A549 (cell line): Measurements from ENCODE around the gene FBN2. TPM values are rescaled to one million over a fixed set of nuclear protein-coding genes. Genes with fewer than 3 reads are reported as not detected.
A peak's percentile ranks its signal among the peaks of the same experiment; 100 is the strongest.

ENCODE experiments used
- ATAC-seq, 2 experiments: fragments of 200-7000 bp in 1 of 2; fragments of >200 bp in 1 of 2; cut with Nextera tagmentation in 1 of 2; cut with Tn5 transposase in 1 of 2; 3 replicates each; pipeline versions ENCODE4 v1.8.0 to v1.9.1; 2018 to 2020; ENCODE audit warnings: mild to moderate bottlenecking in 1 of 2, moderate library complexity in 1 of 2
- CTCF ChIA-PET: fragments of 300-600 bp; sonication (Branson Sonifier 250); formaldehyde crosslinking; extraction: SDS; loops from one replicate; lab custom pipeline; 2021; ENCODE audit warnings: antibody characterized with exemption, inconsistent platforms; lab: Yijun Ruan, JAX
- POLR2A ChIA-PET: fragments of 350-600 bp; formaldehyde crosslinking; extraction: SDS; loops from one replicate; lab custom pipeline; 2021; ENCODE audit warnings: antibody characterized with exemption, inconsistent platforms; lab: Yijun Ruan, JAX
- DNase-seq, 2 experiments: peaks; one replicate each; pipeline versions ENCODE4 v3.0.0 to v3.0.0-alpha.2; 2011 to 2016; ENCODE audit warnings: low read depth in 1 of 2, low spot score in 1 of 2
- FAIRE-seq: peaks from 2 replicates; lab custom pipeline; 2011; peaks lifted over from hg19 to GRCh38; lab: Jason Lieb, UNC
- H3K27ac ChIP-seq, 2 experiments: fragments of >200 bp; sonication (Bioruptor Twin); formaldehyde crosslinking; 3 replicates each; pipeline ENCODE4 v1.5.1; 2016 to 2017
- H3K4me1 ChIP-seq: fragments of >200 bp; sonication (Bioruptor Twin); formaldehyde crosslinking; 3 replicates; pipeline ENCODE4 v1.6.1; 2016
- H3K4me2 ChIP-seq: fragments of >200 bp; sonication (Bioruptor Twin); formaldehyde crosslinking; 3 replicates; pipeline ENCODE4 v1.6.1; 2016
- H3K4me3 ChIP-seq: fragments of >200 bp; sonication (Bioruptor Twin); formaldehyde crosslinking; 3 replicates; pipeline ENCODE4 v1.5.1; 2016
- H3K9me3 ChIP-seq: fragments of >200 bp; sonication (Bioruptor Twin); formaldehyde crosslinking; 3 replicates; pipeline ENCODE4 v1.6.1; 2016
- ATOH8 ChIP-seq: fragments of 250-450 bp; sonication (Bioruptor Pico); IDR thresholded peaks from 2 replicates; pipeline ENCODE4 v1.5.0; 2020; ENCODE audit warnings: low read depth, mild to moderate bottlenecking, moderate library complexity
- E2F6 ChIP-seq: IDR thresholded peaks from 2 replicates; pipeline ENCODE4 v1.6.1; 2012; ENCODE audit warnings: low read depth, borderline replicate concordance
- EHMT2 ChIP-seq: fragments of 200-600 bp; sonication (generic); IDR thresholded peaks from 2 replicates; pipeline ENCODE4 v1.6.1; 2016; ENCODE audit warnings: antibody characterized with exemption, low read depth, mild to moderate bottlenecking, moderate library complexity
- ESRRA ChIP-seq: fragments of 150-350 bp; IDR thresholded peaks from 2 replicates; pipeline ENCODE4 v1.6.1; 2014; ENCODE audit warnings: mild to moderate bottlenecking, low read length, borderline replicate concordance
- HOXA7 ChIP-seq: fragments of 250-450 bp; sonication (Bioruptor Pico); IDR thresholded peaks from 2 replicates; pipeline ENCODE4 v1.5.0; 2020; ENCODE audit warnings: mild to moderate bottlenecking, moderate library complexity
- JUN ChIP-seq, 2 experiments: fragments of >200 bp; sonication (Bioruptor Twin); formaldehyde crosslinking; IDR thresholded peaks; 2 replicates in 1 of 2; 3 replicates in 1 of 2; pipeline ENCODE4 v1.6.1; 2016 to 2017
- JUNB ChIP-seq: fragments of >200 bp; sonication (Bioruptor Twin); formaldehyde crosslinking; IDR thresholded peaks from 2 replicates; pipeline ENCODE4 v1.6.1; 2016
- MAFK ChIP-seq: fragments of 450-650 bp; IDR thresholded peaks from 2 replicates; pipeline ENCODE4 v1.6.1; 2014; ENCODE audit not compliant: partially characterized antibody
- NPAS2 ChIP-seq: fragments of 250-450 bp; sonication (Bioruptor Pico); IDR thresholded peaks from 2 replicates; pipeline ENCODE4 v1.8.0; 2022; ENCODE audit warnings: mild to moderate bottlenecking, moderate library complexity, borderline replicate concordance
- NR3C1 ChIP-seq: fragments of >200 bp; sonication (Bioruptor Twin); formaldehyde crosslinking; IDR thresholded peaks from 3 replicates; pipeline ENCODE4 v1.6.1; 2017
- PHF8 ChIP-seq: fragments of 200-600 bp; sonication (generic); IDR thresholded peaks from 2 replicates; pipeline ENCODE4 v1.6.1; 2016; ENCODE audit warnings: low read depth, mild to moderate bottlenecking, antibody characterized with exemption, moderate library complexity, borderline replicate concordance
- POLR2AphosphoS2 ChIP-seq: conservative IDR thresholded peaks from 2 replicates; pipeline ENCODE4 v1.6.1; 2012; ENCODE audit warnings: low read length, improper control_type of control experiment, inconsistent platforms
- RARB ChIP-seq: fragments of 250-450 bp; sonication (Bioruptor Pico); IDR thresholded peaks from 2 replicates; pipeline ENCODE4 v1.8.0; 2021; ENCODE audit warnings: mild to moderate bottlenecking, moderate library complexity
- USF2 ChIP-seq: fragments of 450-650 bp; IDR thresholded peaks from 2 replicates; pipeline ENCODE4 v1.6.1; 2014; ENCODE audit warnings: antibody characterized with exemption
- WGBS: methylation state at CpG from one replicate; pipeline ENCODE4 v1.1.6; 2017; ENCODE audit errors: missing lambda C conversion rate; 5-methylcytosine and 5-hydroxymethylcytosine counted together
- polyA plus RNA-seq, 4 experiments: library from polyadenylated mRNA; depleted of rRNA in 3 of 4; stranded (reverse); fragments of >200 nt; fragmentation: RNase III in 1 of 4; extraction: RNeasy Plus Mini Kit Qiagen cat#74134 plus additional on column Dnase treatment in 1 of 4; gene quantifications; 2 replicates in 3 of 4; 3 replicates in 1 of 4; pipeline ENCODE4 v1.2.3, GENCODE V29; 2011 to 2017
- TF ChIP-seq, protein P1 (sequence below): IDR thresholded peaks from 2 replicates; pipeline ENCODE4 v1.6.1; 2012
- TF ChIP-seq, protein P2 (sequence below): fragments of 250-450 bp; sonication (Bioruptor Pico); IDR thresholded peaks from 2 replicates; pipeline ENCODE4 v1.5.0; 2021; ENCODE audit warnings: mild to moderate bottlenecking, moderate library complexity, borderline replicate concordance
- TF ChIP-seq, protein P3 (sequence below): fragments of >200 bp; sonication (Bioruptor Twin); formaldehyde crosslinking; IDR thresholded peaks from 2 replicates; pipeline ENCODE4 v1.6.1; 2016

Gene FBN2
- polyA plus RNA-seq, 2 of the 4 experiments (the other 2 are of a cell fraction), result 22.2 to 22.7 TPM

DNA sequence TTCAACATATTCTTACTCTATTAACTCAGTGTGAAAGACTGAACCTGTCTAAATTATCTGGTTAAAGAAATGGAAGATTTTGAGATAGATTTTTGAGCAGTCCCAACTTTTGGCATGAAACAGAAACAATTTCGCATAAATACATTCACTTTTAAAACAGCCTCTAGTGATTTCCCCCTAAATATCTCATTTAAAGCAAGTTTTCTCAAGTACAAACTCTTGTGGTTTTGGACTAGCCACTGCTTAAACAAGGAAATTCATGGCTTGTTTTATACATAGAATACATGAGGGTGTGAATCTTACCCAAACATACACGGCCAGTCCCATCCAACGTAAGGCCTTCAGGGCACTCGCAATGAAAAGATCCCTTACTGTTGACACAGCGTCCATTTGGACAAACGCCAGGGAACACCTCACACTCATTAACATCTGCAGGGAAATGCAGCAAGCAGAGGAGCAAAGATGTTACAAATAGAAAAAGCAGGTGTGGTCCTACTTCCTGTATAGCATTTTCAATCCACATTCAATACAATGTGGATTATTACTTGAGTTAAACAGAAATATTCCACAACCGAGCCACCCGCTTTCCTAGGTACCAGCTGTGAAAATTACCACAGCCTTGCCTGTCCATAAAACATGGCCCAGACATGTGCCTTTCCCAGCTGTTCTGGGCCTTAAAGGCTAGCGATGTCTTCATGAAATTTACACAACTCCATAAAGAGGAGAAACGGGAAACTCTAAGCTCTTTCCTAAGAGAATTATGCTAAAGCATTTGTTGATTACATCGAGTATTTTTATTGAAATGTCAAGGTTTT lies 188.8 kb downstream of the FBN2 start:
- TF ChIP-seq EHMT2, result no peak
- no peak overlapping the region for H3K4me3 ChIP-seq
- FAIRE-seq (peak; percentile 36), ATAC-seq (no peak; a peak in 1 of 6 replicates), DNase-seq (peak in 1 of 2 experiments; percentile 51)
- CTCF ChIA-PET, result no interaction called here
- no peaks in the 10 kb centered on the region for H3K9me3 ChIP-seq
- WGBS, result 51% methylated on average over 11 of the region's 11 CpGs
- H3K4me2 ChIP-seq, result peak overlapping the region; percentile 23; the same call in 1 of the 3 replicates
- H3K27ac ChIP-seq, result no peak overlapping the region
- peaks cover 9% of the 10 kb centered on the region for H3K4me1 ChIP-seq
- POLR2A ChIA-PET, result no interaction called here

- Histone ChIP-seq H3K9me3 (no peaks in the 10 kb centered on the region), H3K27ac (no peak overlapping the region), H3K4me1 (peaks cover 9% of the 10 kb centered on the region), H3K4me3 (no peak overlapping the region), H3K4me2 (no peak overlapping the region)
- 69% methylated on average over 3 of the region's 3 CpGs for WGBS
- DNase-seq (no peak), ATAC-seq (no peak), FAIRE-seq (no peak)
- ChIA-PET POLR2A (no interaction called here), CTCF (no interaction called here)
- TF ChIP-seq ATOH8 (CRISPR knock-in tag) (no peak), JUN (IDR thresholded peaks at IDR 0.05) (no peak), E2F6 (no peak)
These were observed 192.0 kb downstream of the FBN2 start for GRCh38 chr5:128346038-128346437.

DNA sequence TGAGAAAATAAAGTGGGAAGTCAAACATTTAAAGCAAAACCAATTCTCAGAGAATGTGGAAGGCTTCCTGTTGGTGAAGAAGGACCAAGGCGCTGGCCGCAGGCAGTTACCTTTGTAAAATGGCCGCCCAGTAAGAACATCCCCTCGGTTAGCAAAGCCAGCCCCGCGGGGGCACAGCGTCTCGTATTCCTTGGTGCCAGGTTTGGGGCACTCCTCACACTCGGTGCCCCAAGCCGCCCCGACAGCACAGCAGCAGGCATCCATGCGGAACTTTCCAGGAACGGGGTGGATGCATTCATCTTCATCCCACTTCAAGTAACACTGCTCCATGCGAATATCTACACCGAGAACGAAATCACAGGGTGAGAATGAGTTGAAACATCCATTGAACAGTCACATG lies 192.8 kb downstream of the FBN2 start:
- CTCF ChIA-PET, result no interaction called here
- no peaks in the 10 kb centered on the region for H3K9me3 ChIP-seq
- H3K4me3 ChIP-seq, result no peak overlapping the region
- no peak overlapping the region for H3K4me2 ChIP-seq
- WGBS, result 87% methylated on average over 12 of the region's 16 CpGs
- no peak for FAIRE-seq
- H3K4me1 ChIP-seq, result peaks cover 9% of the 10 kb centered on the region
- no peak overlapping the region for H3K27ac ChIP-seq
- POLR2A ChIA-PET, result no interaction called here
- no peak for DNase-seq
- ATAC-seq, result no peak
- TF ChIP-seq, protein P1, sequence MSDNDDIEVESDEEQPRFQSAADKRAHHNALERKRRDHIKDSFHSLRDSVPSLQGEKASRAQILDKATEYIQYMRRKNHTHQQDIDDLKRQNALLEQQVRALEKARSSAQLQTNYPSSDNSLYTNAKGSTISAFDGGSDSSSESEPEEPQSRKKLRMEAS, result no peak
- no peak for TF ChIP-seq JUNB
- TF ChIP-seq, protein P2, sequence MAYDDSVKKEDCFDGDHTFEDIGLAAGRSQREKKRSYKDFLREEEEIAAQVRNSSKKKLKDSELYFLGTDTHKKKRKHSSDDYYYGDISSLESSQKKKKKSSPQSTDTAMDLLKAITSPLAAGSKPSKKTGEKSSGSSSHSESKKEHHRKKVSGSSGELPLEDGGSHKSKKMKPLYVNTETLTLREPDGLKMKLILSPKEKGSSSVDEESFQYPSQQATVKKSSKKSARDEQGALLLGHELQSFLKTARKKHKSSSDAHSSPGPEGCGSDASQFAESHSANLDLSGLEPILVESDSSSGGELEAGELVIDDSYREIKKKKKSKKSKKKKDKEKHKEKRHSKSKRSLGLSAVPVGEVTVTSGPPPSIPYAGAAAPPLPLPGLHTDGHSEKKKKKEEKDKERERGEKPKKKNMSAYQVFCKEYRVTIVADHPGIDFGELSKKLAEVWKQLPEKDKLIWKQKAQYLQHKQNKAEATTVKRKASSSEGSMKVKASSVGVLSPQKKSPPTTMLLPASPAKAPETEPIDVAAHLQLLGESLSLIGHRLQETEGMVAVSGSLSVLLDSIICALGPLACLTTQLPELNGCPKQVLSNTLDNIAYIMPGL (CRISPR knock-in tag), result no peak
- no peak for TF ChIP-seq POLR2AphosphoS2
- no peak for TF ChIP-seq EHMT2
- TF ChIP-seq HOXA7 (CRISPR knock-in tag), result no peak
- TF ChIP-seq RARB (CRISPR knock-in tag), result no peak

DNA sequence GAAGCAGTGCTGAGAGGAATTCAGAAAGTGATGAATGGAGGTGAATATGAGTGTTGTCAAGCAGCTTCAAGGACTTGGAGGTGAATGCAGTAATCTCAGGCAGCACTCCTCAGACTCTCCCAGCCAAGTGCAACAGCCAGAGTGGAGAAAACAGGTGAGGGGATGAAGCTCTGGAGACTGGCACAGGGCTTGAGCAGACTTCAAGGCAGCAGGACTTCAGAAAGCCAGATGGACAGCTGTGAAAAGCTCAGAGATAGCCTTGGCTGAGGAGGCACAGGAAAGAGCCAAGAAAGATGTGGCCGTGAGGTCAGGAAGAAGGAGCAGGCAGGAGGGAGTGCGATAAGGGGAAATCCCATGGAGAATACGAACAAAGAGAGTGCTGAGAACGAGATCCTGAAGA lies 194.9 kb downstream of the FBN2 start:
- 86% methylated on average over 4 of the region's 4 CpGs for WGBS
- H3K4me2 ChIP-seq, result no peak overlapping the region
- no peak overlapping the region for H3K27ac ChIP-seq
- ATAC-seq (no peak), DNase-seq (no peak)
- TF ChIP-seq MAFK (no peak), USF2 (no peak), NPAS2 (CRISPR knock-in tag) (no peak), NR3C1 (no peak), ESRRA (no peak), PHF8 (no peak)
- TF ChIP-seq, protein P3, sequence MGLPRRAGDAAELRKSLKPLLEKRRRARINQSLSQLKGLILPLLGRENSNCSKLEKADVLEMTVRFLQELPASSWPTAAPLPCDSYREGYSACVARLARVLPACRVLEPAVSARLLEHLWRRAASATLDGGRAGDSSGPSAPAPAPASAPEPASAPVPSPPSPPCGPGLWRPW, result no peak
- TF ChIP-seq, all 56 proteins: peak for 0
- ChIA-PET CTCF (no interaction called here), POLR2A (no interaction called here)
- Histone ChIP-seq H3K9me3 (no peaks in the 10 kb centered on the region), H3K4me3 (no peak overlapping the region), H3K4me1 (no peaks in the 10 kb centered on the region)
- no peak for FAIRE-seq
